Umbilical cord (tissue), 2 donors: ENCODE measurements around the gene SERINC5. TPM values are rescaled to one million over a fixed set of nuclear protein-coding genes. Genes with fewer than 3 reads are reported as not detected.

Experiments
- DNase-seq: peaks from one replicate; pipeline ENCODE4 v3.0.0-alpha.2; 2015; ENCODE audit warnings: low spot score
- total RNA-seq: library from RNA; depleted of rRNA; stranded (reverse); fragments of >200 nt; gene quantifications from one replicate; pipeline ENCODE4 v1.2.3, GENCODE V29; 2014; ENCODE audit warnings: low replicate concordance; ENCODE audit not compliant: insufficient read depth

Gene SERINC5
- total RNA-seq, 1 donor from 2014 or later, result 17.1 TPM

DNA sequence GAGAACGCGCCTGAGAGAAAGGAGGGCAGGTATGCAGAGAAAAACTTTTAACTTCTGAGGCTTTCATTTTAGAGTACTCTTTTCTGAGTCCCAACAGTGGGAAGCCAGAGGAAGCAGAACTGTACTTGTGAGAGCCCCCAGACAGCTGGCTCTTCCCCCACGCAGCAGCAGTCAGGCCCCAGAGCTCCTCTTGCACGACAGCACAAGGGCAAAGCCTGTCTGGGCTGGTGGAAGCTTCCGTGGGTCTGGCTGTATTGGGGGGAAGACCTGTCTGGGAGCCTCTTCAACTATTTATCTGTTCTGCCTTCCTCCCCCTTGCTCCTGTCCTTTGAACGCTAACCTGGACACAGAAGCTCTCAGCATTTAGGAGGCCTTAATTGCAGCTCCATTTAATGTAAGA is 152.5 kb downstream of the SERINC5 start:
- DNase-seq, result peak; percentile 37

DNA sequence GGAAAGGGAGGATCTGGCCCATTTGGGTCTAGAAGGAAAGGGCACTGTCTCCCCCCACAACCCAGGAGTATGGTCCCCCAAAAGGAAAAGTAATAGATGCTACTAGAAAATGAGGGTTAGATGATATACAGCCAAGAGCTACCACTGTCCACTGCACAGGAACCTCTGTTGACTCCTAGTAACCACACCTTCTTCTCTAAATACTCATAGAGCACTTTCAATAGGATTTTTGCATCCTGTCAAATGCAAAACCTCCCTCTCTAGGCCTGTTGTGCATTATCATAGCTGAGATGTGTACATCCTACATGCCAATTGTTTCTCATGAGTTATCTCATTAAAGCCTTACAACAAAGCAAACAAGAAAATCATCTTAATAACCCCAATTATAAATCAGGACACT is 153.9 kb downstream of the SERINC5 start:
- DNase-seq, result no peak

DNA sequence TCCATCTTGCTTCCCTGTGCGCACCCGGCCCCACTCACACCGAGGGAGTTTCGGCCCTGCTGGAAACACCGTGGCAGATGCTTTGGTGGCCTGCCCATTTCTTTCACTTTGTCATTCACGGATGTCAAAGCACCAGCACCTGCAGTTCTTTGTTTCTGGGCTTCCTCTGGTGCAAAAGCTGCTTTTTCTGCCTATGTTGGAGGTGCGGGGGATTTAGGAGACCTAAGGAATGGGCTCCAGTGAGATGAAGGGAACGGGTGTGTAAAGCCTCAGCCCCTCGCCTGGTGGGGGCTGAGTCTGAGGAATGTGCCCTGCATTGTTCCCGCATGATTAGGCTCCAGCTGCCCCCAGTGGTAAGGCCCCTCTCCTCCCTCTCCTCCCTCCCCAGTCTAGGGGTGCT is 158.4 kb downstream of the SERINC5 start:
- DNase-seq, result no peak

DNA sequence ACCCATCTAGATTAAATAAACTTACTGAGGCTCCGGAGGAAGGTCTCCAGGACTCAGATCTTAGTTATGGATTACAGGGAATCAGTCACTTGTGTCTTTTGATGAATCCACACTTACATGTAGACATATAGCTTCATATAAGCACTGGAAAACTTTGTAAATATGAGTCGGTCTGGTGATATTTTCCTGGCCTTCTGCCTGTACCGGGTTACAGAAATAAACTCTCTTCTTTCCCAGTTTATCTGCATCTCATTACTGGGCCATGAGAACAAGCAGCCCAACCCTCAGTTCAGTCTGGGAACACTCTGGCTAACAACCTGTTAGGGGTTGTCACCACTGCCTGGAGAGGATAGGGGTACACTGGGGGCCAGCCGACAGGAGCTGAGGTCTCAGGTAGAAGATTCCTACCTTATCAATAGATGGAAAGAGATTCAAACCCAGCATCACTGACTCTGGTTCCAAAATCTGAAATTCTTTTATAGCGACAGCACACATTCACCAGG is 161.6 kb downstream of the SERINC5 start:
- DNase-seq, result peak; percentile 61

DNA sequence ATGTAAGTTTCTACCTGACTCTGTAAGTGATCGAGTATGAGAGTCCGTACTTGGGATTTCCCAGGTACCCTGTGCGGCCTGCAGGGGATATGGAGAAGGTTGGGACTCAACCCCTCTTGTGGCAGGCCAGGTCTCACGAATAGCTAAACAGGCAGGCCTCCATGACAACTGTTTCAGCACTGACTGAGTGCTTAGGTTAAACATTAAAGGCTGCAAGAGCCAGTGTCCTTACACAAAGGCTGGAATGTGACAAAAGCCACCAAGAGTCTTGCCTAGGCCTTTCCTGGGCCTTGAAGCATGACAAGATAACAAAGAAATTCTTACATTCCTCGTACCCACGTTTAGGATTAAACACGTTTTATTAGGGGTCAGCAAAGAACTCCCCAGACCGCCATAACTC is 162.1 kb downstream of the SERINC5 start:
- DNase-seq, result no peak

DNA sequence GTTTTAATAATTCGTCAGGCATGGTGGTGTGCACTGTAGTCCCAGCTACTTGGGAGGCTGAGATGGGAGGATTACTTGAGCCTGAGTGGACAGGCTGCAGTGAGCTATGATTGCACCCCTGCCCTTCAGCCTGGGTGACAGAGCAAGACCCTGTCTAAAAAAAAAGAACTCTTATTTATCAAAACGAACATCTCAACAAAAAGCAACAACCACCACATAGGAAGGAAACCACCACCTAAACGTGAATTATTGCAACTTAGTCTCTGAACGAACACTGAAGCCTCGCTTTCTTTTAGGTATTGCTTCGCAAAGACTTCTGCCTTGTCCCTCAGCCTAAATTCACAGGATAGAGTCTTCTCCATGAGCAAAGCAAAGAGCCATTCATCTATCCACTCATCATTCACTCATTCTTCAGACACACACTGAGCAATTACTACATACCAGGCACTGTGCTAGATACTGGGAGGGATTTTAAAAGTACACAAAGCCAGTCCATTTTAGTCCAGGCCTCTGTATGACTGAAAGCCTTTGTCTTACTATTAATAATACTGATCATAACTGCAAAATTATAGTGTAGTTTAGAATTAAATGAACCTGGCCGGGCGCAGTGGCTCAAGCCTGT is 163.3 kb downstream of the SERINC5 start:
- DNase-seq, result no peak

DNA sequence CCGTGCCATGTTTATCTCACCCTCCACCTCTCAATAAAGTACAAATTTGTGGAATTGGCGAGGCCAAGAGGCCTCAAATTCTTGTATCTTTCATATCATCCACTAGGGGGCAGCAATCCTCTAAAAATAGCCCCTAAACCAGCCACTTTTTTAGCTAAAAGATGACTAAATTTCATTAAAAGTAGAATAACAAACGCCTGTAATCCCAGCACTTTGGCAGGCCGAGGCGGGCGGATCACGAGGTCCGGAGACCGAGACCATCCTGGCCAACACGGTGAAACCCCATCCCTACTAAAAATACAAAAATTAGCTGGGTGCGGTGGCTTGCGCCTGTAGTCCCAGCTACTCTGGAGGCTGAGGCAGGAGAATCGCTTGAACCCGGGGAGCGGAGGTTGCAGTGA is 164.1 kb downstream of the SERINC5 start:
- peak; percentile 62 for DNase-seq

DNA sequence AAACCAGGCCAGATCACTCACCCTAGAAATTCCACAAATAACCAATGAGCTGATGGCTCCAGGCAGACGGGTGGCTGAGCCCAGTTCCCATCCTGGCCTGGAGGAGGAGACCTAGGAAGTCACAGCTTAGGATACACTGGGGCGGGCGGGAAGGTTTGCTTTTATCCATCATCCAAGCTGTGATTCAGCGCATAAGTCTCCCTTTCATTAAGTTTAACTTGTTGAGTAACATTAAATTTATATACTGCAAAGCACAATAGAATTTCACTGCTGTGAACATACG is 165.0 kb downstream of the SERINC5 start:
- no peak for DNase-seq

DNA sequence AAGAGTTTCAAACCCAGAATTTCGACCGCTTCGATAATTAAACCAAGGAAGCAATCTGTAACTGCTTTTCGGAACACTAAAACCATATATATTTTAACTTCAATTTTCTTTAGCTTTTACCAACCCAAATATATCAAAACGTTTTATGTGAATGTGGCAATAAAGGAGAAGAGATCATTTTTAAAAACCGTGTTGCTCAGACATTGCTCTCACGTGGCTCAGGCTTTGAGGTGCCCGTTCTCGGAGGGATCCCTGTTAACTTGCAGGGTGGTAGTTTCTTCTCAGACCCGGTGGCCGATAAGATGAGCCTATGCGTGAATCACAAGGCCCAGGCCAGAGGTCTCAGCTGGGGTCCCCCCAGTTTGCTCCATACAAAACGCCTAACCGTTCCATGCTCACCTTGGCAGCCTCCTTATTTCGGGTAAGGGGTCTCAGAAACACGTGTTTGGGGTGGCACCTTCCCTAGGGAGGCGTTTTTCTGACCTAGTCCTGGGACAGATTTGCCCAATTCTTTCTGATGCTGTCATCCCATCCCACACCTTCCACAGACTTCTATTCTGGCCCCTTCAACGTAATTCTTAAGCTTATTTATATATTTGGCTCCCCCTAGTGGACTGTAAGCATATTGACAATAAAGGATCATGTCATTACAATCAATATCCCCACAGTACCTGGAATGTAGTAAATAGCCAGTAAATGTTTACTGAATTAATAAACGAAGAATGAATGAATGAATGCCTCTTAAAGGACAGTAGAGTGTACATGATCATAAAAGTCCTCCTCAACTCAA is 172.6 kb downstream of the SERINC5 start:
- DNase-seq, result peak; percentile 67

DNA sequence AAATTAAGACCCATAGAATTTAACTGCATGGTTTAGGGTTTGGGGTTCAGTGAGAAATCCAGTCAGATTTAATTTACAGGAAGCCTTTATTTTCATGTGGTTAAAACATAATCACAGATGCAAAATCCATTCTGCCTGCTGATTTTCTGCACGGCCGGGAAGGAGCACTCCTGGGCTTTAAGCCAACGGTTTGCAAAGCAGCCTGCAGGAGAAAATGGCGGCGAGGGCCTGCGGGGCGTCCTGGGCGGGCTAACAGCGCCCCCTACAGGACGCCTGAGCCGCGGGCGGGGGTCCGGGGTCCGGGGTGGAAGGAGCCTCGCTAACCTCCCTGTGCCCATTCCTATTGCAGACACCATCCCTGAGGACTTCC is 173.1 kb downstream of the SERINC5 start:
- DNase-seq, result peak; percentile 86

DNA sequence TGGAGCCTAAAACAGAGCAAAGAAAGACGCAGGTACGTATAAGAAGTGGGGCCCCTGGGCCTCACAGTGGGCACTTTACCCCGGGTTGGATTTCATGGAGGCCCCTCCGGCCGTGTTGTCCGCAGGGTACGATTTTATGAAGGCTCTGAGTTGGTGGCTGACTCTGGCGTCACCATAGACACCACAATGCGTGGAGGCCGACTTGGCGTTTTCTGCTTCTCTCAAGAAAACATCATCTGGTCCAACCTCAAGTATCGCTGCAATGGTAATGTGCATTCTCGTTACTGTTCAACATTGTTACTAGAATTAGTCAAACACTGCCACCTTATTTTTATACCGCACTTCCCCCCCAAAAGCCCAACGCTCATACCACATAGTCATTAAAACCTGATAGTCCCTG is 173.6 kb downstream of the SERINC5 start:
- no peak for DNase-seq

DNA sequence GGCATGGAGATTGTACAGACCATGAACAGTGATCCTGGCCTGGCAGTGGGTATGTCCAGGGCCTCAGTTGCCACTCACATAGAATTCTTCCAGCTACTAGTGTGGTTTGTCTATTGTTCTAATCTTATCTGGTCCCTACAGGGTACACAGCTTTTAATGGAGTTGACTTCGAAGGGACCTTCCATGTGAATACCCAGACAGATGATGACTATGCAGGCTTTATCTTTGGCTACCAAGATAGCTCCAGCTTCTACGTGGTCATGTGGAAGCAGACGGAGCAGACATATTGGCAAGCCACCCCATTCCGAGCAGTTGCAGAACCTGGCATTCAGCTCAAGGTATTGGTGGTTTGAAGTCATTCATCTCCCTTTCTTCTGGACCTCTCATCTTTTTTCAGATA is 176.9 kb downstream of the SERINC5 start:
- no peak for DNase-seq

DNA sequence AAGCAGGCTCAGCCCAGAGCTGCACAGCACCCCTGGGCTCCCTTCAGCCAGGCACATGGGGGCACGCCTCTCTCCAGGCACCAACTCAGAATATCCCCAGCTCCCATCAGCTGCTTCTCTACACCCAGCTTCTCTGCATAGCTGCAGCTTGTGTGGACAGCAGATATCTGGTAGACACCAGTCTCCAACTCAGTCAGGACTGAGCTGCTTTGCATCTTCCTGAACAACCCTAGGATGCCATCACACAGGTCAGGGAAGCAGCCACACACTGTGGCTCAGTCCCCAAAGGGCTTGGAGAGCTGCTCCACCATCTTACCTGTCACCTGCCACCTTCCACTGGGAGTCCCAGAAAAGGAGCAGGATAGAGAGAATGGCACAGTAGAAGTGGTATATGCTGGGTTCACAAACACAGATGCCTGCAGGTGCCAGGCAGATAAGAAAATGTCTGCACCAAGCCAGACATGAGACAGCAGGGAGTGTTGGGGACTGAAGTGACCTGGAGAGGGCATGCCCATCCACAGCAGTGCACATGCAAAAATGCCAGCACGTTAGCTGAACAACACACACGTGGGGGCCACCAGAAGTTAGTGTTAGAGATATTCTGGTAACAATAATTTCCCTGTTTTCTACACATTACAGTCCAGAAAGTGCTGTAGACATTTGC is 178.7 kb downstream of the SERINC5 start:
- DNase-seq, result no peak

DNA sequence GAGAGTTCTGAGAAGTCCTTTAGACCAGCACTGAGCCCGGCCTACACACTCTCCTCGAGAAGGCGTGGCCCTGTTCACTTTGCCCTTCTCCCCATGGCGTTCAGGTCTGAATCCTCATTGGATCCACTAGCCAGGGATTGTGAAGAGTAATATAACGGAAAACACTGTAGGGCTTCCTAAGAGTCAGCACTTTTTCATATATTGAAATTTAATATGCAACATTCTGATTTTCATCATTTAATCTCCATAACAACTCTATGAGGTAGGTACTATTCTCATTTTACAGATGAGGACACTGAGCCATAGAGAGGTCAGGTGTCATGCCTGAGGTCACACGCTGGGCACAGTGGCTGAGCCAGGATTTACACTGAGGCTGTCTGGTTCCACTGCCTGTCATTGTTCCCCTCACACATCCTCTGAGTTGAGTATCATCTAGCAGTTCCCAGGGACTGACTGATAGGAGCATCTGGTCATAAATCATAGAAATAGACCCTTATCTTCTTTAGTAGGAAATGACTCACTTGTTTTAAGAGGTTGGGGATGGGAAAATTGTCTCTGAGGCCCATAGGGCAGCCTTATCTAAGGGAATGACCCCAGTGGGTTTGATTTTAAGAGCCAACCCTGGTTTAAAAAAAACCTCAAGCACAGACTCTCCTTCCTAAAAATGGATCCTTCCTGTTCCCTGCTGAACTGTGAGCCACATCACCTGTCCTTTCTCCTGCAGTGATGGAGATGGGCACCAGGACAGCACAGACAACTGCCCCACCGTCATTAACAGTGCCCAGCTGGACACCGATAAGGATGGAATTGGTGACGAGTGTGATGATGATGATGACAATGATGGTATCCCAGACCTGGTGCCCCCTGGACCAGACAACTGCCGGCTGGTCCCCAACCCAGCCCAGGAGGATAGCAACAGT is 179.5 kb downstream of the SERINC5 start:
- no peak for DNase-seq

DNA sequence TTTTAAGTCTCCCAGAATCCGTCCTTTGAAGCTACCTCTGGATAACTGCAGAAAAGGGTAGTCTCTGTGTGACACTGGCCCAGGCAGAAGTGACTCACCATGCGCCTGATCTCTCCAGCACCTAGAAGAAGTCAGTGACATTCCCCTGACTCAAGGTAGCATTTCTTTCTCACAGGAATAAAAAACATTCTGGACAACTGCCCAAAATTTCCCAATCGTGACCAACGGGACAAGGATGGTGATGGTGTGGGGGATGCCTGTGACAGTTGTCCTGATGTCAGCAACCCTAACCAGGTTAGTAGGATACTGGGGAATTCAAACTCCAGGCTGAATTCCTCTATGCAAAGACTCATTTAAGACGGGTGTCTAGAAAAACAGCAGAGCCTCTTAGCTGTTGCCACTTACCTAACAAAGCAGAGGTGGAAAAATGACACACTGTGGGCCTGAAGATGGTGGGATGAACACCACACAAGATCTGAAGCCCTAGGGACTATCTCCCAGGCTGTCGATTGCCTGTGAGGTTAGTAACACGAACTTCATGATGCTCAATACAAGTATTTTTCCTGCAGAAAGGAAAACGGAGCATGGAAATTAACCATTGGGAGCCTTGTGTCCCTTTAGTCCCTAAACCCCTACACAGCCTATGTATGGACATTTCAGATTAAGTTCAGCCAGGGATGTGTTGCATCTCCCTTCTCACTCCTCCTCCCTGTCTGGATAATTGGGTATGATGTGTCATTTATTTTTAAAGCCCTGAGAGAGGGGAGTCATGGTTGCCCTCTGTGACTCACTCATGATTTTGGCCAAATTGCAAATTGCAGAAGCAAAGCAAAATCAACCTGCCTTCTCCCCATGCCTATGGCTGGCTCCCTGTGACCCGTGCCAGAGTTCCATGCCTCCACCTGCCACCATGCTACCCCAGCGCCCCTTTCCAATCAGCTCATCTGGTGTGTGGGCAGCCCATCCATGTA is 183.5 kb downstream of the SERINC5 start:
- DNase-seq, result no peak

DNA sequence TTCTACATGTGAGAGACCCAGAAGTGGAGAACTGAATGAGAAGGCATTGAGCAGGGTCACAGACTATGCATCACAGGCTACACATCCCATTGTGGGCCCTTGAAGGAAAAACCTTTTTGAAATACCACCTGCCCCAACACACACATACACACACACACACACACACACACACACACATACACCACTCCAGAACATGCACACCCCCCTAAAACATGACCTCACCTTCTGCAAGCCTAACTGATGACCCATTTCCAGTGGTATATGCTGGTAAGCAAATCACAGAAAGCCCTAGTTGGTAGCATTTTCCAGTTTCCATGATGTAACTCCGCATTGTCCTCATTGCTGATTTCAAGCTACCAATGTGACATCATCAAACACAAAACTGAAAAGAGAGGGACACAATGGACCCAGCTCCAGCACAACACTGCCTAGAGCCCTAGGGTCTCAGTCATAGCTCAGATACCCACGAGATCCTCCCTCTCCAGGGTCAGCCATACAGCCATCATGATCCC is 184.3 kb downstream of the SERINC5 start:
- DNase-seq, result no peak

DNA sequence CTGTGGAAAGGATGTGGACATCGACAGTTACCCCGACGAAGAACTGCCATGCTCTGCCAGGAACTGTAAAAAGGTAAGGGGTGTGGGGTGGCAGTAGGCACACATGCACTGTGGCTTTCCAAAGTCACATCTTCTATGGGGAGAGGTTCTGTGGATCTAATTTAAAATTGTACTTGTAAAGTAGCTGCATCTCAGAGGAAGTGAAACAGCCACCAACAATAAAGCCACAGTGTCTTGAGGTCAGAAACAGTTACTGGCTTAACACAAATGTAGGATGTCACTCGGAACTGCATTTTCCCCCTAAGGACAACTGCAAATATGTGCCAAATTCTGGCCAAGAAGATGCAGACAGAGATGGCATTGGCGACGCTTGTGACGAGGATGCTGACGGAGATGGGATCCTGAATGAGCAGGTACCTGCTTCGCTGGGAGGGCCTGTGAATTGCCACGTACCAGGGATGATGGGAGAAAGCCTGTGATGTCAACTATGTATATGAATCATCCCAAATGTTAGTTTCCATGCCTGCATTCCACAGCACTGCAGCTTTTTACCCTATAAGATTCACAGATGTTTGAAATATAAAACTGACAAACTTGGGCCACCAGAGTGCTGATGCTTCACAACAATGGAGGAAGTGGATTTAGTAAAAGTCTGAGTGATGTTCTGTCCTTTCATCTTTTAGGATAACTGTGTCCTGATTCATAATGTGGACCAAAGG is 185.4 kb downstream of the SERINC5 start:
- DNase-seq, result peak; percentile 49

DNA sequence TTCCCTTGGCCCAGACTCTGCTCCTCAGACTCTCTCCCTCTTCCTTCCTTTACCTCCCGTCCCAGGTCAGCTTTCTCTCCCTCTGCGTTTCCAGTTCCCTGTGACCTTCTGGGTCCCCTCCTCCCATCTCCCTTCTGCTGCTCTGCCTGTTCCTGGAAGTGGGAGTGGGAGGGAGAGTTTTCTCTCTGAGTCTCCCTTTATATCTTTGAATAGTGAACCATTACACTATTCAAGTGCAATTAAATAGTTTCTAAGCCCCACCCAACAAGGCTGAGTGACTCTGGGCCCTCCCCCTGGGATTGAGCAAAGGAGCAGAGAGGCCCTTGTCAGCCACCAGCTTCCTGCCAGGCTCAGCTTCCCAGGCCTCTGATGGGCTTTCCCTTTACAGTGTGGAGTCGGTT is 185.9 kb downstream of the SERINC5 start:
- peak; percentile 27 for DNase-seq

DNA sequence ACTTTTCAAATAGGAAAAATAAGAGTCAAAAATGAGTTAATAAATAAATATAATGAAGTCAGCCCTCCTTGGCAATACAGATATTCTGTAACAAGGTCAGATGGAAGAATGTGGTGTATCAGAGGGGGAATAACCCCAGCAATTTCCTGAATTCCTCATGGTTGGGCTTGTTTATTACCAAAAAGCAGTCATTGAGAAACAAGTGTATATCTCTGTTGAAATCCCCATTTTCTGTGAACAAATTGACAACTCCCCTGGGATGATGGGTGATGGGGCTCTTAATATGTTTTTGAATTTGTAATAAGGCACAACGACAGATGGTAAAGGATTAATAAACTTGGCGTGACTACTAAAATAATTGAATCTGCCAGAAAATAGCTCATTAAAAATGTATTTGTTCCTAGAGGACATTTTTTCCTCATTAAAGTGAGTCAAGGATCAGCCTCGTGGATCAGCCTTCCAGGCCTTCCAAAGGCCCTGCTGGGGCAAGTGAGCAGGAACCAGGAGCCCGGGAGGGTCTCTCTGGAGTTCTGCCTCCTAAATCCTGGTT is 186.5 kb downstream of the SERINC5 start:
- no peak for DNase-seq
